GM21423 (cell line): ENCODE measurements around the gene GLRX.
A peak's percentile ranks its signal among the peaks of the same experiment; 100 is the strongest.
"Not testable (repeated sequence)": the region's sequence is repeated elsewhere in the genome, so short reads cannot be mapped to it uniquely, and the experiment has no call there.

Experiments used
- ATAC-seq: cut with Tn5 transposase; IDR thresholded peaks from one replicate; pipeline ENCODE4 v1.9.1; 2021; ENCODE audit warnings: mild to moderate bottlenecking, moderate library complexity; ENCODE audit not compliant: unreplicated experiment

The GLRX gene

GRCh38 chr5:95853490-95853889, 31.0 kb upstream of the GLRX start:
- no peak for ATAC-seq

- ATAC-seq: no peak
These were observed 30.0 kb upstream of the GLRX start for GRCh38 chr5:95852567-95852966.

GRCh38 chr5:95851141-95851540, 28.6 kb upstream of the GLRX start:
- ATAC-seq: not testable (repeated sequence)

GRCh38 chr5:95850391-95850894, 27.9 kb upstream of the GLRX start:
- no peak for ATAC-seq

- no peak for ATAC-seq
These were observed 26.2 kb upstream of the GLRX start for GRCh38 chr5:95848701-95849100.

- ATAC-seq: no peak
These were observed 24.7 kb upstream of the GLRX start for GRCh38 chr5:95847261-95847592.

GRCh38 chr5:95846554-95847260, 24.2 kb upstream of the GLRX start:
- ATAC-seq: peak; percentile 59

- ATAC-seq: no peak
These were observed 22.9 kb upstream of the GLRX start for GRCh38 chr5:95845391-95845790.

GRCh38 chr5:95843733-95844223, 21.3 kb upstream of the GLRX start:
- no peak for ATAC-seq

GRCh38 chr5:95842854-95843544, 20.5 kb upstream of the GLRX start:
- peak; percentile 96 for ATAC-seq

- no peak for ATAC-seq
These were observed 19.6 kb upstream of the GLRX start for GRCh38 chr5:95841914-95842812.

- ATAC-seq: no peak
These were observed 18.6 kb upstream of the GLRX start for GRCh38 chr5:95840956-95841705.

- no peak for ATAC-seq
These were observed 17.1 kb upstream of the GLRX start for GRCh38 chr5:95839658-95840057.

- ATAC-seq: no peak
These were observed 16.0 kb upstream of the GLRX start for GRCh38 chr5:95838556-95838955.

- no peak for ATAC-seq
These were observed 15.5 kb upstream of the GLRX start for GRCh38 chr5:95838001-95838520.

- ATAC-seq: no peak
These were observed 15.0 kb upstream of the GLRX start for GRCh38 chr5:95837492-95837891.

GRCh38 chr5:95836971-95837370, 14.4 kb upstream of the GLRX start:
- ATAC-seq: not testable (repeated sequence)

- ATAC-seq: no peak
These were observed 14.0 kb upstream of the GLRX start for GRCh38 chr5:95836544-95836943.

- ATAC-seq: no peak
These were observed 13.3 kb upstream of the GLRX start for GRCh38 chr5:95835682-95836385.

- no peak for ATAC-seq
These were observed 10.1 kb upstream of the GLRX start for GRCh38 chr5:95832664-95833063.
